Stimulated activated CD4-positive, alpha-beta T cell treated with anti-CD3 and anti-CD28 coated beads, Interleukin-2, amount 100 ng/mL, for 4 hours (primary cell): ENCODE results near the gene FNDC5.

Experiments used
- DNase-seq: peaks from one replicate; pipeline ENCODE4 v3.0.0-alpha.2; 2020; ENCODE audit warnings: low read depth

FNDC5 gene

GRCh38 chr1:32813941-32814739 lies 56.6 kb downstream of the FNDC5 start:
- DNase-seq = no peak
